GM12878 (cell line): ENCODE measurements around the gene CDK5R1. TPM values are rescaled to one million over a fixed set of nuclear protein-coding genes. Genes with fewer than 3 reads are reported as not detected.

Experiments
- ATAC-seq: fragments of 200-7000 bp; cut with Tn5 transposase; 3 replicates; pipeline ENCODE4 v1.9.1; 2020; ENCODE audit warnings: mild to moderate bottlenecking, moderate library complexity
- BruUV-seq: library from RNA; stranded (reverse); fragments of 400-500 nt; replicated peaks from 2 replicates; lab custom pipeline; 2021; lab: Mats Ljungman, UMichigan
- CTCF ChIA-PET: fragments of 300-600 bp; sonication (Branson Sonifier 250); formaldehyde crosslinking; extraction: SDS; loops from one replicate; lab custom pipeline; 2021; ENCODE audit warnings: inconsistent platforms; lab: Yijun Ruan, JAX
- POLR2A ChIA-PET: fragments of 350-600 bp; formaldehyde crosslinking; extraction: SDS; loops from one replicate; lab custom pipeline; 2021; ENCODE audit warnings: inconsistent platforms; lab: Charles Lee
- RAD21 ChIA-PET: fragments of 300-600 bp; sonication (Branson Sonifier 250); formaldehyde crosslinking; loops from one replicate; lab custom pipeline; 2023; ENCODE audit warnings: antibody characterized with exemption; ENCODE audit not compliant: unreplicated experiment; lab: Charles Lee
- SMC1A ChIA-PET: fragments of 300-600 bp; sonication (Branson Sonifier 250); formaldehyde crosslinking; loops from one replicate; lab custom pipeline; 2023; ENCODE audit not compliant: unreplicated experiment, uncharacterized antibody; lab: Charles Lee
- DNase-seq: peaks from one replicate; pipeline ENCODE4 v3.0.0-alpha.2; 2011; ENCODE audit warnings: low read depth, low spot score
- FAIRE-seq: peaks from 3 replicates; lab custom pipeline; 2011; peaks lifted over from hg19 to GRCh38; lab: Jason Lieb, UNC
- H2AFZ ChIP-seq: 2 replicates; pipeline ENCODE4 v1.6.0; 2011; ENCODE audit warnings: low read depth, low read length, control low read depth; ENCODE audit not compliant: control insufficient read depth
- H3K27ac ChIP-seq: 2 replicates; pipeline ENCODE4 v1.5.1; 2011; ENCODE audit warnings: control low read depth; ENCODE audit not compliant: control insufficient read depth, insufficient read depth
- H3K27me3 ChIP-seq, 2 experiments: replicated peaks in 1 of 2; 2 replicates each; pipeline versions ENCODE4 v1.6.0 to v1.6.1; 2011; ENCODE audit warnings: low read length in 1 of 2; ENCODE audit not compliant: control insufficient read depth in 2 of 2, insufficient read depth in 2 of 2
- H3K36me3 ChIP-seq, 2 experiments: 2 replicates each; pipeline ENCODE4 v1.5.1; 2011; ENCODE audit warnings: low read length in 1 of 2; ENCODE audit not compliant: control insufficient read depth in 2 of 2, insufficient read depth in 2 of 2
- H3K4me1 ChIP-seq: 2 replicates; pipeline ENCODE4 v1.6.1; 2011; ENCODE audit warnings: mild to moderate bottlenecking, low read length, moderate library complexity, mixed read lengths; ENCODE audit not compliant: control insufficient read depth, insufficient read depth
- H3K4me2 ChIP-seq: 2 replicates; pipeline ENCODE4 v1.6.0; 2011; ENCODE audit warnings: control low read depth; ENCODE audit not compliant: control insufficient read depth, insufficient read depth
- H3K4me3 ChIP-seq: fragments of 200-600 bp; sonication (generic); 2 replicates; pipeline ENCODE4 v1.5.1; 2016
- H3K79me2 ChIP-seq: 2 replicates; pipeline ENCODE4 v1.6.0; 2011; ENCODE audit warnings: low read length; ENCODE audit not compliant: control insufficient read depth, insufficient read depth
- H3K9ac ChIP-seq: 2 replicates; pipeline ENCODE4 v1.8.0; 2011; ENCODE audit warnings: low read length, control low read depth, mixed read lengths; ENCODE audit not compliant: control insufficient read depth, insufficient read depth
- H3K9me3 ChIP-seq: replicated peaks from 3 replicates; pipeline ENCODE4 v1.5.1; 2011; ENCODE audit warnings: mild to moderate bottlenecking, low read length; ENCODE audit not compliant: control insufficient read depth, insufficient read depth
- H4K20me1 ChIP-seq: 2 replicates; pipeline ENCODE4 v1.6.0; 2011; ENCODE audit not compliant: control insufficient read depth, insufficient read depth
- ZBTB40 ChIP-seq: fragments of 450-650 bp; IDR thresholded peaks from 2 replicates; pipeline ENCODE4 v1.6.1; 2016; ENCODE audit warnings: mild to moderate bottlenecking, moderate library complexity, borderline replicate concordance
- ZNF24 ChIP-seq: fragments of 450-650 bp; IDR thresholded peaks from 2 replicates; pipeline ENCODE4 v1.6.1; 2017; ENCODE audit warnings: antibody characterized with exemption, mild to moderate bottlenecking
- WGBS: methylation state at CpG from one replicate; pipeline ENCODE4 v1.1.6; 2016; ENCODE audit warnings: low lambda C conversion rate; ENCODE audit not compliant: insufficient replicate concordance, insufficient coverage; ENCODE audit errors: missing lambda C conversion rate; 5-methylcytosine and 5-hydroxymethylcytosine counted together
- in situ Hi-C: fragments of 300-500 bp; cut with MboI; formaldehyde crosslinking; loops from 9 replicates; pipeline ENCODE4 v1.14.3; 2018; ENCODE audit warnings: mixed read lengths
- intact Hi-C: fragments of 100-400 bp; cut with micrococcal nuclease; formaldehyde crosslinking; loops from one replicate; pipeline ENCODE4 v1.14.2; 2022; ENCODE audit not compliant: unreplicated experiment
- polyA plus RNA-seq, 11 experiments: library from polyadenylated mRNA; depleted of rRNA in 4 of 11; unstranded in 6 of 11; stranded (reverse) in 5 of 11; fragments of >200 nt; fragmentation: Nextera tagmentation in 4 of 11; fragmentation: Illumina TruSeq in 1 of 11; extraction: Ambion mirVana in 4 of 11; extraction: Trizol in 1 of 11; gene quantifications; 1 replicate in 1 of 11; 2 replicates in 10 of 11; pipeline versions ENCODE4 v1.2.1 to v1.2.3, GENCODE V29; 2011 to 2016; ENCODE audit warnings: inconsistent platforms in 2 of 11, missing spikeins in 2 of 11, low read depth in 1 of 11
- total RNA-seq, 4 experiments: library from RNA; depleted of rRNA in 3 of 4; stranded (reverse); fragments of >200 nt in 3 of 4; fragmentation: Illumina TruSeq in 1 of 4; extraction: Trizol in 1 of 4; gene quantifications; 2 replicates each; pipeline versions ENCODE4 v1.2.1 to v1.2.3, GENCODE V29; 2013 to 2021

CDK5R1 gene
- total and polyA plus RNA-seq, 10 of the 15 experiments (the other 5 are each of a cell fraction or from before 2014, with no cell fraction given) = 1.1 to 28.3 (median 12.2) TPM

GRCh38 chr17:32451879-32452278 is 34.9 kb upstream of the CDK5R1 start:
- Histone ChIP-seq H2AFZ (no peak overlapping the region), H3K4me2 (no peak overlapping the region), H3K9ac (no peak overlapping the region), H3K36me3 (peaks cover 7 to 20% of the 10 kb centered on the region in 2 experiments), H3K4me1 (no peaks in the 10 kb centered on the region; the same call in 1 of the 2 replicates), H3K4me3 (no peak overlapping the region), H3K27me3 (no peaks in the 10 kb centered on the region), H3K79me2 (peaks cover 22% of the 10 kb centered on the region), H3K9me3 (no peaks in the 10 kb centered on the region), H4K20me1 (no peaks in the 10 kb centered on the region; the same call in 1 of the 2 replicates)
- FAIRE-seq (no peak), ATAC-seq (no peak), DNase-seq (no peak)
- no TSS peak for BruUV-seq
- ChIA-PET SMC1A (no interaction called here), RAD21 (no interaction called here), POLR2A (no interaction called here)
- intact Hi-C loops = no loop called here
- TF ChIP-seq ZNF24 = no peak
- peak; percentile 85 for TF ChIP-seq ZBTB40
- TF ChIP-seq, all 136 proteins: peak for 1
- 100% methylated on average over 2 of the region's 2 CpGs for WGBS
- in situ Hi-C loops = loop anchor here (25.0 kb wide), 1 partner anchor 460 kb away; no protein-coding TSS in a partner anchor
- no peak overlapping the region for H3K27ac ChIP-seq
- CTCF ChIA-PET = interaction anchor here (3.9 kb wide), 1 partner anchor 11 kb away, joined by 25 read pairs; no protein-coding TSS in a partner anchor
